Measurements from ENCODE around the gene CCL20. TPM values are rescaled to one million over a fixed set of nuclear protein-coding genes. Genes with fewer than 3 reads are reported as not detected.
A peak's percentile ranks its signal among the peaks of the same experiment; 100 is the strongest.
"Not testable (repeated sequence)": the region's sequence is repeated elsewhere in the genome, so short reads cannot be mapped to it uniquely, and the experiment has no call there.

CCL20 gene
- total RNA-seq, 1 donor from 2014 or later = 1.7 TPM

DNA sequence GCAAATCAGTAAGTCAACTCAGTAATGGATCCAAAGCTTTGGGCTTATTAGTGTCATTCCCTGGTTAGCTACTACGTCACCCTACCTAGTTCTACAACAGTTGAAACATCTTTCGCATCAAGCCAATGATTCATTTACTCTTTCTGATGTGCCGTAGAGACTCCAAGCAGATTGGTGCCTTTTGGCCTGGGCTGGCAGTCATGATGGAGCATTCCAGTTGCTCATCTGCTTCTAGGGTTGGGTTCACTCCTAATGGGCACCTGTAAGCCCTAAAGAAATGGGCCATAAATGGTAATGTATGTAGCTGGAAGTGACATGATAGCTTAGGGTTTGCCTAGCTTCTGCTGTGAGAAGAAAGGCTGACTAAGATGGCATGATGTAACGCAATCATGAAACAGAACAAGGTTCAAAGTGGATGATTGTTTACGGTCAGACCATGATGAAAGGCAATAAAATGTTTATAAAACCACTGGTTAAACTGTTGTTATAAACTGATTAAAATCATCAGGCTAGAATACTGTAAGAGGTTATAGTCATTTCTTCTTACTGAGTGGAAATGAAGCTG is 20.4 kb upstream of the CCL20 start:
- Mint-ChIP-seq H3K4me1 (ENCODE audit: unreplicated experiment) (no peaks in the 10 kb centered on the region), H3K27ac (no peak overlapping the region), H3K9me3 (no peaks in the 10 kb centered on the region), H3K36me3 (no peaks in the 10 kb centered on the region), H3K4me3 (no peak overlapping the region), H3K27me3 (no peaks in the 10 kb centered on the region)
- no peak for DNase-seq (ENCODE audit: extremely low spot score, unreplicated experiment)
- TF ChIP-seq, protein P1, sequence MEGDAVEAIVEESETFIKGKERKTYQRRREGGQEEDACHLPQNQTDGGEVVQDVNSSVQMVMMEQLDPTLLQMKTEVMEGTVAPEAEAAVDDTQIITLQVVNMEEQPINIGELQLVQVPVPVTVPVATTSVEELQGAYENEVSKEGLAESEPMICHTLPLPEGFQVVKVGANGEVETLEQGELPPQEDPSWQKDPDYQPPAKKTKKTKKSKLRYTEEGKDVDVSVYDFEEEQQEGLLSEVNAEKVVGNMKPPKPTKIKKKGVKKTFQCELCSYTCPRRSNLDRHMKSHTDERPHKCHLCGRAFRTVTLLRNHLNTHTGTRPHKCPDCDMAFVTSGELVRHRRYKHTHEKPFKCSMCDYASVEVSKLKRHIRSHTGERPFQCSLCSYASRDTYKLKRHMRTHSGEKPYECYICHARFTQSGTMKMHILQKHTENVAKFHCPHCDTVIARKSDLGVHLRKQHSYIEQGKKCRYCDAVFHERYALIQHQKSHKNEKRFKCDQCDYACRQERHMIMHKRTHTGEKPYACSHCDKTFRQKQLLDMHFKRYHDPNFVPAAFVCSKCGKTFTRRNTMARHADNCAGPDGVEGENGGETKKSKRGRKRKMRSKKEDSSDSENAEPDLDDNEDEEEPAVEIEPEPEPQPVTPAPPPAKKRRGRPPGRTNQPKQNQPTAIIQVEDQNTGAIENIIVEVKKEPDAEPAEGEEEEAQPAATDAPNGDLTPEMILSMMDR (conservative IDR thresholded peaks at IDR 0.05) = no peak

DNA sequence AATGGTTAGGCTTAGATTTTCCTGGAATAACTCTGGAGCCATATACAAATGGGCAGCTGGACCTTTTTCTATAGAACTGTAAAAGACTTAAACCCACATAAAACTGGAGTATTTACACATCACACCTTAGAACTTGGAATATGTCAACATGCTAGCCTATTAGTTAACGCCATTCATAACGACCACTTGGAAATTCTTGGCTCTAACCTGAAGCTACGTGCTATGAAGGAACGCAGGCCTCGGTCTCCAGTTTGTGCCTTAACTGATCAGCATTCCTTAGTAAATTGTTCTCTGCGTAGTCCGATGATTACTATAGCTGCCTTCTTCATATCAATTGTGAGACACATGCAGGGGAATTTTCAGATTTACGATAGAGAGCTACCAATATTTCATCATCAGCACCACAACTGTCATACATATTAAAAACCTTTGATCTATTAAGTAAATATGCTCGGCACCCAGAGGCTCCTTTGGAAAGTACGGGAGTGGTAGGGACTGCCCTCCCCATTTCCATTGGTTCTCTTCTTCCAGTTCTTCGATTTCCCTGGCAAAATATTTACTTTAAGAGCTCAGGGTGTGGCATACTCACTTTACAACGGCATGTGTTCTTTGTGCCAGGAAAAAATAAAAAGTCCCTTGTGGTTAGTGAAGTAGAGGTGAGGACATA is 17.5 kb upstream of the CCL20 start:
- Mint-ChIP-seq H3K27me3 (no peaks in the 10 kb centered on the region), H3K9me3 (no peaks in the 10 kb centered on the region), H3K4me3 (no peak overlapping the region), H3K27ac (no peak overlapping the region), H3K36me3 (no peaks in the 10 kb centered on the region), H3K4me1 (ENCODE audit: unreplicated experiment) (no peaks in the 10 kb centered on the region)
- DNase-seq (ENCODE audit: extremely low spot score, unreplicated experiment) = no peak
- TF ChIP-seq, protein P1 (conservative IDR thresholded peaks at IDR 0.05) = no peak

DNA sequence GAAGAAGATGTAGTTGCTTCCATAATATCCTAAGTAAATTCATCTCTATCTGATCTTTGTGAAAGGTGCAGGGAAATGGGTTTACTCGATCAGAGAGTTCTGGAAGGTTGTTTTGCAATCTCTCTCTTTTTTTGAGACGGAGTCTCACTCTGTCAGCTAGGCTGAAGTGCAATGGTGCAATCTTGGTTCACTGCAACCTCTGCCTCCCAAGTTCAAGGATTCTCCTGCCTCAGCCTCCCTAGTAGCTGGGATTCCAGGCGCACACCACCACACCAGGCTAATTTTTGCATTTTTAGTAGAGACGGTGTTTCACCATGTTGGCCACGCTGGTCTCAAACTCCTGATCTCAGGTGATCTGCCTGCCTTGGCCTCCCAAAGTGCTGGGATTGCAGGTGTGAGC is 16.9 kb upstream of the CCL20 start:
- H3K4me3 Mint-ChIP-seq; H3K9me3 Mint-ChIP-seq; H3K36me3 Mint-ChIP-seq; H3K27me3 Mint-ChIP-seq; H3K27ac Mint-ChIP-seq; DNase-seq (ENCODE audit: extremely low spot score, unreplicated experiment); H3K4me1 Mint-ChIP-seq (ENCODE audit: unreplicated experiment): not testable (repeated sequence)

DNA sequence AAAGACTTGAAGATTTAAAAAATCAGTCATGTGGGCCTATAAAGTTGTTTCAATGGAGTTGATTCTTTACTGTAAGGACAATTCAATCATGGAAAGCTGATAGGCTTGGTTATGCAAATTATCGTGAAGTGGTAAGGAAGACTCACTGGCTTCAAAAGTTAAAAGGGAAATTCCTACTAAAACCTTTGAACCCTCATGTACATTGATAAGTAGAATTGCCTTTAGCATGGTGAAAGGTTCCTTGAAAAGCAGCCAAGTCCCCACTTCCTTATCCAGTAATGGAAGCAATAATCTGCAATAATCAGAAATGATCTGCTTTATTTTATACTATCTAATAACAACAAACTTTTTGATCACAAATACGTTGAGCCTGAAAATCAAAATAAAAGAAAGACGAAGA is 14.4 kb upstream of the CCL20 start:
- Mint-ChIP-seq H3K4me3 (no peak overlapping the region), H3K9me3 (no peaks in the 10 kb centered on the region), H3K27me3 (no peaks in the 10 kb centered on the region), H3K36me3 (no peaks in the 10 kb centered on the region), H3K27ac (no peak overlapping the region), H3K4me1 (ENCODE audit: unreplicated experiment) (no peaks in the 10 kb centered on the region)
- TF ChIP-seq, protein P1 (conservative IDR thresholded peaks at IDR 0.05) = no peak
- no peak for DNase-seq (ENCODE audit: extremely low spot score, unreplicated experiment)

DNA sequence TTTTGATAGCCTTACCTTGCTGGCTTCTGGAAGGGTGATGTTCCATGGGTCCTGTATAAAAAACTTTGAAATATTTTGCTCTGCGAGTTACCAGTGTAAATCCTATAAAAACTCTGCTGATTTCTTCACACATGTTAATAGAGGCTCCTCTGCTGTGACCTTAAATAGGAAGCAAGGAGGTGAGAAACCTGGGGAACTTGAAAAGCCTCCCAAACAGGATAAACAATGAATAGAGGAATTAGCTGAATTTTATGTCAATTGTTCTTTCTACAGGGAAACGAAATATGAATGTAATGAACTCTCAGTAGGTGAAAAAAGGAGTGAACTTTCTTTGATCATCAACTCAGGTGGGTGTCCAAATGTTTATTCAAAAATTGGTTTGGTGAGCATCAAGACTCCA is 10.8 kb upstream of the CCL20 start:
- DNase-seq (ENCODE audit: extremely low spot score, unreplicated experiment) = no peak
- H3K9me3 Mint-ChIP-seq = no peaks in the 10 kb centered on the region
- H3K4me1 Mint-ChIP-seq (ENCODE audit: unreplicated experiment) = no peaks in the 10 kb centered on the region
- TF ChIP-seq, protein P1 (conservative IDR thresholded peaks at IDR 0.05) = no peak
- H3K27ac Mint-ChIP-seq = peak overlapping the region; percentile 29
- H3K27me3 Mint-ChIP-seq = no peaks in the 10 kb centered on the region
- H3K36me3 Mint-ChIP-seq = no peaks in the 10 kb centered on the region
- peak overlapping the region; percentile 26 for H3K4me3 Mint-ChIP-seq

DNA sequence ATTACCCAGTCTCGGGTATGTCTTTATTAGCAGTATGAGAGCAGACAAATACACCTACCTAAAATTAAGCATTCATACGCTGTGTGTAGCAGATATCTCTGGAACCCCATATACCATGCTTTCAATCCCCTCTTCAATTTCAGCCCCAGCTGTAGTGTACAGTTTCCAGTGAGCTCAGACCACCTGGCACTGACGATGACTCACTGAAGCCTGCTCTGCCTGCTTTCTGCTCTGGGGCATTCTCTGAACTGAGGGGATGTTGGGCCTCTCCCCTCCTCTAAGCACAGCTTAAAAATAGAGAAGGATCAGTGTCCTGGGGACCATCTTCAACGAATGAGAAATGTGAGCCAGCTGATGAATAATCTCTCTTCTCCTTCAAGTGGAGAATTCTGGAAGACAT is 8.7 kb upstream of the CCL20 start:
- no peak overlapping the region for H3K27ac Mint-ChIP-seq
- TF ChIP-seq, protein P1 (conservative IDR thresholded peaks at IDR 0.05) = no peak
- DNase-seq (ENCODE audit: extremely low spot score, unreplicated experiment) = no peak

More for the DNA sequence above, 8.7 kb upstream of the CCL20 start:
- no peaks in the 10 kb centered on the region for H3K9me3 Mint-ChIP-seq
- no peaks in the 10 kb centered on the region for H3K4me1 Mint-ChIP-seq (ENCODE audit: unreplicated experiment)
- H3K27me3 Mint-ChIP-seq = no peaks in the 10 kb centered on the region
- no peak overlapping the region for H3K4me3 Mint-ChIP-seq
- H3K36me3 Mint-ChIP-seq = no peaks in the 10 kb centered on the region

Measured in type B pancreatic cell (in vitro differentiated cells).